DND-41 (cell line): Measurements from ENCODE around the gene PER2.

Source experiments
- ATAC-seq: fragments of 200-7000 bp; cut with Tn5 transposase; 3 replicates; pipeline ENCODE4 v1.9.1; 2021; ENCODE audit warnings: low read depth; ENCODE audit not compliant: insufficient read depth
- DNase-seq: peaks from one replicate; pipeline ENCODE4 v3.0.0-alpha.2; 2020
- H2AFZ ChIP-seq: 2 replicates; pipeline ENCODE4 v1.6.0; 2012; ENCODE audit warnings: low read depth, low read length
- H3K27ac ChIP-seq: 2 replicates; pipeline ENCODE4 v1.5.1; 2012; ENCODE audit warnings: low read length, inconsistent platforms
- H3K27me3 ChIP-seq: fragments of 200-600 bp; sonication (generic); 2 replicates; pipeline ENCODE4 v1.6.0; 2012; ENCODE audit warnings: low read length, mild to moderate bottlenecking, inconsistent platforms; ENCODE audit not compliant: insufficient read depth, poor library complexity
- H3K36me3 ChIP-seq: 2 replicates; pipeline ENCODE4 v1.5.1; 2012; ENCODE audit warnings: low read length, inconsistent platforms; ENCODE audit not compliant: insufficient read depth
- H3K4me1 ChIP-seq: 2 replicates; pipeline ENCODE4 v1.5.1; 2012; ENCODE audit warnings: mild to moderate bottlenecking, low read length; ENCODE audit not compliant: insufficient read depth
- H3K4me2 ChIP-seq: 2 replicates; pipeline ENCODE4 v1.6.0; 2012; ENCODE audit warnings: mild to moderate bottlenecking, moderate library complexity, low read length, inconsistent platforms; ENCODE audit not compliant: insufficient read depth
- H3K4me3 ChIP-seq, 2 experiments: fragments of 200-600 bp in 1 of 2; shearing (Covaris generic) in 1 of 2; 2 replicates each; pipeline ENCODE4 v1.5.1; 2012 to 2016; ENCODE audit warnings: inconsistent platforms in 2 of 2, low read length in 2 of 2, mild to moderate bottlenecking in 2 of 2, low read depth in 1 of 2, moderate library complexity in 1 of 2
- H3K79me2 ChIP-seq: 2 replicates; pipeline ENCODE4 v1.6.0; 2012; ENCODE audit warnings: low read length, inconsistent platforms; ENCODE audit not compliant: insufficient read depth
- H3K9ac ChIP-seq: 2 replicates; pipeline ENCODE4 v1.6.0; 2012; ENCODE audit warnings: low read depth, mild to moderate bottlenecking, inconsistent platforms, low read length, moderate library complexity
- H3K9me3 ChIP-seq: 2 replicates; pipeline ENCODE4 v1.5.1; 2012; ENCODE audit warnings: low read length, moderate library complexity, mild to moderate bottlenecking, inconsistent platforms; ENCODE audit not compliant: insufficient read depth, severe bottlenecking
- H4K20me1 ChIP-seq: 2 replicates; pipeline ENCODE4 v1.6.0; 2012; ENCODE audit warnings: low read length; ENCODE audit not compliant: insufficient read depth
- CTCF ChIP-seq: IDR thresholded peaks from 2 replicates; pipeline ENCODE4 v1.5.1; 2012; ENCODE audit warnings: borderline replicate concordance, low read length, moderate library complexity, mild to moderate bottlenecking; ENCODE audit not compliant: poor library complexity, severe bottlenecking; ENCODE audit errors: extremely low read depth
- EZH2 ChIP-seq: IDR thresholded peaks from 3 replicates; pipeline ENCODE4 v1.6.1; 2012; ENCODE audit warnings: borderline replicate concordance, low read depth, mild to moderate bottlenecking, moderate library complexity, low read length, inconsistent platforms; ENCODE audit not compliant: severe bottlenecking

Gene PER2

GRCh38 chr2:238296638-238297457 lies 8.4 kb upstream of the PER2 start:
- Histone ChIP-seq H3K4me1 (no peaks in the 10 kb centered on the region), H3K36me3 (no peaks in the 10 kb centered on the region), H3K9me3 (no peaks in the 10 kb centered on the region), H3K9ac (no peak overlapping the region), H4K20me1 (0 out of 2 replicates have a peak, but pooled peaks cover 3% of the 10 kb centered on the region), H2AFZ (no peak overlapping the region), H3K79me2 (no peaks in the 10 kb centered on the region), H3K27ac (no peak overlapping the region), H3K4me2 (no peak overlapping the region), H3K27me3 (peaks cover 8% of the 10 kb centered on the region), H3K4me3 (no peak overlapping the region)
- no peak for TF ChIP-seq CTCF
- TF ChIP-seq EZH2: no peak
- no peak for ATAC-seq
- no peak for DNase-seq

GRCh38 chr2:238295144-238296112 lies 7.0 kb upstream of the PER2 start:
- H2AFZ ChIP-seq: no peak overlapping the region
- no peaks in the 10 kb centered on the region for H3K9me3 ChIP-seq
- no peak overlapping the region for H3K27ac ChIP-seq
- H3K4me2 ChIP-seq: no peak overlapping the region
- no peak overlapping the region for H3K4me3 ChIP-seq
- DNase-seq (no peak), ATAC-seq (no peak)
- no peaks in the 10 kb centered on the region for H3K4me1 ChIP-seq
- no peaks in the 10 kb centered on the region for H3K79me2 ChIP-seq
- TF ChIP-seq EZH2 (no peak), CTCF (no peak)
- H3K9ac ChIP-seq: no peak overlapping the region
- no peaks in the 10 kb centered on the region for H3K36me3 ChIP-seq
- peaks cover 8% of the 10 kb centered on the region for H3K27me3 ChIP-seq
- 0 out of 2 replicates have a peak, but pooled peaks cover 3% of the 10 kb centered on the region for H4K20me1 ChIP-seq

- no peaks in the 10 kb centered on the region for H3K36me3 ChIP-seq
- no peak for ATAC-seq
- TF ChIP-seq CTCF: no peak
- no peak for TF ChIP-seq EZH2
- no peak overlapping the region for H2AFZ ChIP-seq
- H3K4me3 ChIP-seq: no peak overlapping the region
- H3K27ac ChIP-seq: no peak overlapping the region
- no peak overlapping the region for H3K4me2 ChIP-seq
- 0 out of 2 replicates have a peak, but pooled peaks cover 3% of the 10 kb centered on the region for H4K20me1 ChIP-seq
- H3K9ac ChIP-seq: no peak overlapping the region
- H3K79me2 ChIP-seq: no peaks in the 10 kb centered on the region
- H3K27me3 ChIP-seq: peaks cover 5% of the 10 kb centered on the region
- no peaks in the 10 kb centered on the region for H3K9me3 ChIP-seq
- DNase-seq: no peak
- H3K4me1 ChIP-seq: peaks cover 7% of the 10 kb centered on the region
Observed at GRCh38 chr2:238294393-238295143, 6.2 kb upstream of the PER2 start.
